Tibial artery (tissue), 4 donors: ENCODE measurements around the gene TMEM266.

Experiments used
- DNase-seq, 2 donors: peaks; one replicate each; pipeline ENCODE4 v3.0.0-alpha.2; 2019
- H3K27ac ChIP-seq, 2 donors: fragments of 200-600 bp; sonication (generic) in 1 of 2; 1 replicate in 1 of 2; 2 replicates in 1 of 2; pipeline ENCODE4 v1.5.1; 2018 to 2019; ENCODE audit warnings: mild to moderate bottlenecking in 1 of 2
- H3K27me3 ChIP-seq, 2 donors: fragments of 200-600 bp; sonication (generic) in 1 of 2; one replicate each; pipeline versions ENCODE4 v1.5.1 to v1.6.0; 2016 to 2019
- H3K36me3 ChIP-seq, 3 donors: fragments of 200-600 bp; sonication (generic) in 2 of 3; one replicate each; pipeline ENCODE4 v1.5.1; 2016 to 2019; ENCODE audit warnings: mild to moderate bottlenecking in 2 of 3
- H3K4me1 ChIP-seq, 4 donors: fragments of 200-600 bp; sonication (generic) in 2 of 4; 1 replicate in 3 of 4; 2 replicates in 1 of 4; pipeline ENCODE4 v1.5.1; 2016 to 2019
- H3K4me3 ChIP-seq, 2 donors: fragments of 200-600 bp; sonication (generic) in 1 of 2; 1 replicate in 1 of 2; 2 replicates in 1 of 2; pipeline ENCODE4 v1.5.1; 2018 to 2019; ENCODE audit warnings: mild to moderate bottlenecking in 2 of 2
- H3K9me3 ChIP-seq, 3 donors: fragments of 200-600 bp; sonication (generic) in 1 of 3; one replicate each; pipeline ENCODE4 v1.5.1; 2016 to 2019
- intact Hi-C: fragments of 100-400 bp; cut with DNase I; formaldehyde crosslinking; loops from one replicate; pipeline ENCODE4 v1.15.0; 2023; ENCODE audit warnings: low total_unique reads
- TF ChIP-seq, protein P1 (sequence below), 2 experiments: fragments of 200-600 bp in 1 of 2; fragments of 450-650 bp in 1 of 2; IDR thresholded peaks; one replicate each; pipeline ENCODE4 v1.5.1; 2017 to 2019; ENCODE audit warnings: antibody characterized with exemption in 2 of 2, mild to moderate bottlenecking in 1 of 2, moderate library complexity in 1 of 2

The TMEM266 gene

DNA sequence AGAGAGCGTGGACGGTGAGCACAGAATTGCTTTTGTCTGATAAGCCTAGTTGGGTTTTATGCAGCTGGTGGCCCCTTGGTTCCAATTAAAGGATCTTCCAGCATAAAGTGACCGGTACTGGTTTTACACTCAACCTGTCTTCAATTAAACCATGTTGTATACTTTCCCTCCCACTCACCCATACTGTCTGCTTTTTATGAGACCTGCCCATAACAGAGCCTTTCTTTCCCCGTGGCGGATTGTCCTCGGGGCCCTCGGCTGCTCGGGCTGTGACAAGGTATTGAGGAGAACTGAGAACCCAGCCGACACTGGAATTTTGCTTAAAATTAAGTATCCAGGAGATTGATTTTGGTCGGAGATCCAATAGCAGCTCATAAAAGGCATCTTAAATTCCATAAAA is 98.4 kb downstream of the TMEM266 start:
- no peaks in the 10 kb centered on the region for H3K36me3 ChIP-seq
- TF ChIP-seq, protein P1, sequence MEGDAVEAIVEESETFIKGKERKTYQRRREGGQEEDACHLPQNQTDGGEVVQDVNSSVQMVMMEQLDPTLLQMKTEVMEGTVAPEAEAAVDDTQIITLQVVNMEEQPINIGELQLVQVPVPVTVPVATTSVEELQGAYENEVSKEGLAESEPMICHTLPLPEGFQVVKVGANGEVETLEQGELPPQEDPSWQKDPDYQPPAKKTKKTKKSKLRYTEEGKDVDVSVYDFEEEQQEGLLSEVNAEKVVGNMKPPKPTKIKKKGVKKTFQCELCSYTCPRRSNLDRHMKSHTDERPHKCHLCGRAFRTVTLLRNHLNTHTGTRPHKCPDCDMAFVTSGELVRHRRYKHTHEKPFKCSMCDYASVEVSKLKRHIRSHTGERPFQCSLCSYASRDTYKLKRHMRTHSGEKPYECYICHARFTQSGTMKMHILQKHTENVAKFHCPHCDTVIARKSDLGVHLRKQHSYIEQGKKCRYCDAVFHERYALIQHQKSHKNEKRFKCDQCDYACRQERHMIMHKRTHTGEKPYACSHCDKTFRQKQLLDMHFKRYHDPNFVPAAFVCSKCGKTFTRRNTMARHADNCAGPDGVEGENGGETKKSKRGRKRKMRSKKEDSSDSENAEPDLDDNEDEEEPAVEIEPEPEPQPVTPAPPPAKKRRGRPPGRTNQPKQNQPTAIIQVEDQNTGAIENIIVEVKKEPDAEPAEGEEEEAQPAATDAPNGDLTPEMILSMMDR (IDR thresholded peaks at IDR 0.05), result no peak
- no peak for DNase-seq
- H3K4me3 ChIP-seq, result no peak overlapping the region
- intact Hi-C loops, result no loop called here
- H3K9me3 ChIP-seq, result no peaks in the 10 kb centered on the region
- peaks cover 0 to 28% (median 7%) of the 10 kb centered on the region in 4 donors for H3K4me1 ChIP-seq
- H3K27me3 ChIP-seq, result peaks cover 0 to 12% of the 10 kb centered on the region in 2 donors
- H3K27ac ChIP-seq, result no peak overlapping the region

DNA sequence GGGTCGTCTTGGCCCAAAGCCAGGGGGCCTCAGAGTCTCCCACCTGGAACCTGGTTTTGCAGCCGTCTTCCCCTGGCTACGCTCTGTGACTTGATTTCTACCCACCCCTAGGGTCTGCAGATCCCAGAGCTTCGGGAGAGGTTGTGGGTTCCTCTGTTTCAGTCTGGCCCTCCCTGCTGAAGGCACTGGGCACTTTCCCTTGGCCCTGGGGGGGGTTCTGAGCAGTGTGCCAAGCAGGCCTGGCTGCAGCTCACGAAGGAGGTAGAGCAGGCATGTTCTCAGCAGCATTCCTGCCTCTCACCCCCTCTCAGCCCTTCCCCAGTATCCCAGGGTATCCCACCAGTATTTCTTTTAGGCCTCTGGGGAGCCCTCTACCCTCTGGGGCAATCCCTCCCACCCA is 99.0 kb downstream of the TMEM266 start:
- TF ChIP-seq, protein P1 (IDR thresholded peaks at IDR 0.05), result no peak
- no peaks in the 10 kb centered on the region for H3K36me3 ChIP-seq
- no peaks in the 10 kb centered on the region for H3K9me3 ChIP-seq
- H3K4me1 ChIP-seq, result peaks cover 0 to 32% (median 7%) of the 10 kb centered on the region in 4 donors
- intact Hi-C loops, result no loop called here
- peaks cover 0 to 12% of the 10 kb centered on the region in 2 donors for H3K27me3 ChIP-seq
- no peak overlapping the region for H3K4me3 ChIP-seq
- DNase-seq, result no peak
- H3K27ac ChIP-seq, result no peak overlapping the region

DNA sequence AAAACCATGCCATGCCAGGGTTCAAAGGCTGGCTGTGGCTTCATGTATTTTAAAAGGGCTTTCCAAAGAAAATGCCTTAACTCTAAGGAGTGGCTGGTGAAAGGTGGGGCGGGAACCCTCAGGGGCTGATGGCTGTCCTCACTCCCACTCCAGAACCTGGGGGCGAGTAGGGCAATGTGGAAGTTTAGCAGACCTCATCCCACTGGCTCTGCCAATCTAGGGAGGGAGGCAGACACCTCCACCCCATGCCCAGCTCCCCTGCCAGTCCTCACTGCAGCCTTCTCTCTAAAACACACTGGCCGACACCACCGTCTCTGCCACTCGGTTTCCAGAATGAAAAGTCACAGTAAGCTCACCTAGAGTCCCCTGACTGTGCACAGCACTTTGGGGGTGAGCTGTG is 99.5 kb downstream of the TMEM266 start:
- no peak overlapping the region for H3K4me3 ChIP-seq
- intact Hi-C loops, result no loop called here
- peaks cover 0 to 12% of the 10 kb centered on the region in 2 donors for H3K27me3 ChIP-seq
- H3K36me3 ChIP-seq, result no peaks in the 10 kb centered on the region
- DNase-seq, result no peak
- no peaks in the 10 kb centered on the region for H3K9me3 ChIP-seq
- peaks cover 0 to 32% (median 7%) of the 10 kb centered on the region in 4 donors for H3K4me1 ChIP-seq
- TF ChIP-seq, protein P1 (IDR thresholded peaks at IDR 0.05), result no peak
- H3K27ac ChIP-seq, result no peak overlapping the region

DNA sequence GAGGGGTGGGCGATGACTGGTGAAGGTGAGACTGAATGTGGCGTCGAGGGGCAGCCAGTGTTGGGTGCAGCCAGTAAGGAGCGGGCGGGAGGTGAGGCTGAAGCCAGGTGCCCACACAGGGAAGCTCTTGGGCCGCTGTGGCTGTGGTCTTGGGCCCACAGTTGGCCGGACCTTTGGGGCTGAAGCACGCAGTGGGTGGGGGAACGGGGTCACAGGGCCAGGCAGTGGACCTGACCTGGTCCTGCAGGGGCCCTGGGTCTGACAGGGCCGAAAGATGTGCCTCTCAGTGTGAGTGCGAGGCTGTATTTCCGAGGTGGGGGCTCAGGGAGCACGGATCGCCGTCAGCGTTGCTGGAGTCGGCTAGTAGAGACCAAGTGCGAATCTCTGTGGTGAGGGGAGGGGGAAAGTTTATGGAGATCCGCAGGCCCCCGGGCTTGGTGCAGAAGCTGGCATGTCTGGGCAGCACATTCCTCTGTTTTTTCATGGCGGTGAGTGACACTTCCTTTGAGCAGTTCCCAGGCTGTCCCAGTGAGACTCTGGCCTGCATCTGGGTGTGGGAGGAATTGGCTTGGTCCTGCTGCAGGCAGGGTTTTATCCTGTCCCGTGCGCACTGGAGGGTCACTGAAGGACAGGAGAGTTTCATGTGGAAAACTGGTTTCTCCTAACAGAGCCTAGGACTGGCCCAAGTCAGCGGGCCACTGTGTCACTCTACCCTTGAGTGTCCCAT is 100.8 kb downstream of the TMEM266 start:
- peaks cover 0 to 12% of the 10 kb centered on the region in 2 donors for H3K27me3 ChIP-seq
- TF ChIP-seq, protein P1 (IDR thresholded peaks at IDR 0.05), result no peak
- H3K4me3 ChIP-seq, result no peak overlapping the region
- no peaks in the 10 kb centered on the region for H3K36me3 ChIP-seq
- intact Hi-C loops, result no loop called here
- peaks cover 0 to 32% (median 7%) of the 10 kb centered on the region in 4 donors for H3K4me1 ChIP-seq
- H3K27ac ChIP-seq, result no peak overlapping the region
- no peaks in the 10 kb centered on the region for H3K9me3 ChIP-seq
- DNase-seq, result no peak

DNA sequence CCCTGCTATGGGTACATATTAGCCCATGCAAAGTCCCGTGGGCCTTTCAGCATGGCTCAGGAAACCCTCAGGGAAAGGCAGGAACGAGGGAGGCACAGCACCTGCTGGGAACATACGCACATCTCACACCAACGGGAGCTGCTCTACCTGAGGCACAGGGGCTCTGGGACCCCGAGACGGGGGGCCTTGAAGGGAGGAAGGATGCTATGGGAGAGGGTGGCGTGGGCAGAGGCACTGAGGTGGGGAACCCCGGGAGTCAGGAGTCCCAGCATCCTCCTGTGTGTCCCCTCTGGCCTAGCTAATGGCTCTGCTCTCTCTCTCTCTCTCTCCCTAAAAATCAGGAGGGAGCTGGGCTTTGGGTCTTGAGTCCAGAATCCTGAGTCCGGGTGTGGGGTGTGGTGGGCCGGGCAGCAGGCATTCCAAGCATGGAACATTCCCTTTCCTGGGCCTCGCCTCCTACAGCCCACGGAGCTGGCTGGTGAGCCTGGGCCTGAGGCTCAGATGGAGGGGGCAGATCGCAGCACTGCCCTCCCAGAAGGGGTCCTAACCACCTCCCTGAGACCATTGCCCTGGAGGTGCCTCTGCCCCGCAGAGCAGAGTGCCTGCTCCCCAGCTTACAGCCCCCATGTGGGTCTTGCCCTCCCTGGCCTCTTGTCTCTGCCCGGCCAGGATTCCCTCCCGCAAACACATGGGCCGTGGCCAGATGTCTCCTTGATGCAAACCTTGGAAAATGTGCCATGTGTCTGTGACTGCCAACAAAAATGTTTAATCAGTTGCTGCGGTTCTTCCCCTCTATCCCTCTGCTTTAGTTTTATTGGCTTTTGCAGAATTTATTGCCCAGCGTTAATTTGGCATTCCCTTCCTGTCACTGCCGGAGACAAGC is 101.6 kb downstream of the TMEM266 start:
- H3K27ac ChIP-seq, result peak overlapping the region in 1 of 2 donors; percentile 28
- intact Hi-C loops, result no loop called here
- DNase-seq, result no peak
- H3K9me3 ChIP-seq, result no peaks in the 10 kb centered on the region
- H3K4me1 ChIP-seq, result peaks cover 0 to 32% (median 7%) of the 10 kb centered on the region in 4 donors
- H3K27me3 ChIP-seq, result peaks cover 0 to 12% of the 10 kb centered on the region in 2 donors
- H3K4me3 ChIP-seq, result no peak overlapping the region
- no peaks in the 10 kb centered on the region for H3K36me3 ChIP-seq
- TF ChIP-seq, protein P1 (IDR thresholded peaks at IDR 0.05), result no peak
